HL-60 (cell line): Measurements from ENCODE around the gene TPCN2.

ENCODE experiments used
- CTCF ChIP-seq: IDR thresholded peaks from one replicate; pipeline ENCODE4 v1.5.1; 2011; ENCODE audit warnings: low read length, control low read depth, inconsistent platforms; ENCODE audit not compliant: insufficient read depth
- REST ChIP-seq: IDR thresholded peaks from 2 replicates; pipeline ENCODE4 v1.6.1; 2012; ENCODE audit warnings: low read depth; ENCODE audit not compliant: insufficient replicate concordance

DNA sequence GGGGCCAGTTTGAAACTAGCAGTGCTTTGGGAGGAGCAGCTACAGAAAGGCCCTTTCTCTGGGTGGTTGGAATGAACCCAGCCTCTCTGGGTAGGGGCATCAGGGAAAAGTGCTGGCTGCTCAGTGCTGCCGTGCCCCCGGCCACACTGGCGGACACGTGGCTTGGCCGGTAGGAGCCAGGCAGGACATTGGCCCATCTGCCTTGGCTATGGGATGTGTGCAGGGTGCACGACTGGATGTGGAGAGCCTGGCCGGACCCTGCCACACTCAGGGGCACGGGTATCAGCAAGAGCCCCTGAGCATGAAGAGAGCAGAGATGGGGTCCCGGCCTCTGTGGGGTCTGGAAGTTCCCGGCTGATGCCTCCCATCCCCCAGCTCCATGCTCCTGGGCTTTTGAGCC lies 46.6 kb downstream of the TPCN2 start:
- TF ChIP-seq CTCF: no peak
- TF ChIP-seq REST: no peak
